AG08396 (cell line): ENCODE results near the gene FIGLA.

Experiments
- DNase-seq: peaks from one replicate; pipeline ENCODE4 v3.0.0; 2012; ENCODE audit warnings: low spot score, mixed read lengths

The FIGLA gene, protein sequence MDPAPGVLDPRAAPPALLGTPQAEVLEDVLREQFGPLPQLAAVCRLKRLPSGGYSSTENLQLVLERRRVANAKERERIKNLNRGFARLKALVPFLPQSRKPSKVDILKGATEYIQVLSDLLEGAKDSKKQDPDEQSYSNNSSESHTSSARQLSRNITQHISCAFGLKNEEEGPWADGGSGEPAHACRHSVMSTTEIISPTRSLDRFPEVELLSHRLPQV

DNA sequence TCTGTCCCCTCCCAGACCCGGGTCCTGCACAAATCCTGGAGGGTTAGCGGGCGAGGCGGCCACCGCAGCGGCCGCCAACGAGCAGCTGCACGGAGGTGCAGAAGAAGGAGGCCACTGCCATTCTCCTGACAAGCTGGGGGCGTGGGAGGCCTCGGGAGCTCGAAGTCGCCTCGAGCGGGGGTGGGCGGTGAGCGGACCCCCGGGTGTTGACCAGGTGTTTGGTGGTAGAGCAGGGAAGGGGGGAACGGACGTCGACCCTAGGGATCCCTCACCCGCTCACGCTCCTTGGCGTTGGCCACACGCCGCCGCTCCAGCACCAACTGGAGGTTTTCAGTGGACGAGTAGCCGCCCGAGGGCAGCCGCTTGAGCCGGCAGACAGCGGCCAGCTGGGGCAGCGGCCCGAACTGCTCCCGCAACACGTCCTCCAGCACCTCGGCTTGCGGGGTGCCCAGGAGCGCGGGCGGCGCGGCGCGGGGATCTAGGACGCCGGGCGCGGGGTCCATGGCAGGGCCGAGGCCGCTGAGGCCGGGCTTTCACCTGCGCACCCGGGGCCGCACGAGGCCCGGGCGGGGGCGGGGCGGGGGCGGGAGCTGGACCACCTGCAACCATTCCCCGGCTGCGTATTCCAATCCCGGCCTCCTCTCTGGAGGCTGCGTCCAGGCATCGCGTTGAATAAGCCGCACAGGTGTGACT is at the start of gene FIGLA:
TSS of gene FIGLA (minus strand) at position 508 of the 693 bp plus-strand sequence. CDS start at position 503, 5 bp downstream.
- DNase-seq, result no peak

DNA sequence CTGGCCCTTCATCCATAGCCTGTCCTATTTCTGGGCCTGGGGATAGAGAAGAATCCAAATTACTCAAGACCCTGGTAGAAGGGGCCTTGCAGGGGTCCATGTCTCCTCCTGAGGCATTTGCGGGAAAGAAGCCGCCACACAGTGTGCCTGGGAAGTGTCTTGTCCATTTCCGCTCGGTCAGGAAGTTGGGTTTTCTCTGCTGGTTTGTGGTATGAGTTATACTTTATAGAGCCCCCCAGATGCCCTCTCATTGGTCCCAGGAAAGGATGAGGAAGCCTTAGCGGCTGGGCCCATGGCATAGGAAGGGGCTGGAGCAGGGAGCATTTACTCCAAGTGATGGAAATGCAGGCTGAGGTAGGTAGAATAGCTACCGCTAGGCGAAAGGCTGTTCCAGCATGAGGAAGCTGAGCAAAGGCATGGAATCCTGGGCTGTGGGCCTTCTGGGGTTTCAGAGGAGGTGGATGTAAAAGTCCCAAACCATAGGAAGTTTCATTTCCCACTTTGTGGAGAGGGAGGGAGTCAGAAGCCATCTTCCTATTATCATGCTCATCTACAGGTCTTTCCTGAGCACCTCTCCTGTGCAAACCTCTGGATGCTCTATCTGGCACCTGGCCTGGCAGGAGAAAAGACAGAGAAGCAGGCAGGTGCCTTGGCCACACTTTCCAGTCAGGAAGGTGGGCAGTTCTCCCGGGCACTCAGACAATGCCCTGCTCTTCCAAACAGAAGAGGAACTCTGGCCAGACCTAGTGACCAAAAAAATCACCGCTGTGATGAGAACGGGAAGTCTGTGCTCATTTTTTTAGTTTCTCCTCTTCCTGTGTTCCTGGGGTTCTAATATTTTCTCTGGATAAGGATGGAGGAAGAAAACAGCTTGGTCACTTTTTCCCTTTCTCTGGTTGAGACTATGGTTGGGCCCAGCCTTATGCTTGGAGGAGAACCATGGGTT is 47.8 kb upstream of the FIGLA start:
- DNase-seq, result no peak

DNA sequence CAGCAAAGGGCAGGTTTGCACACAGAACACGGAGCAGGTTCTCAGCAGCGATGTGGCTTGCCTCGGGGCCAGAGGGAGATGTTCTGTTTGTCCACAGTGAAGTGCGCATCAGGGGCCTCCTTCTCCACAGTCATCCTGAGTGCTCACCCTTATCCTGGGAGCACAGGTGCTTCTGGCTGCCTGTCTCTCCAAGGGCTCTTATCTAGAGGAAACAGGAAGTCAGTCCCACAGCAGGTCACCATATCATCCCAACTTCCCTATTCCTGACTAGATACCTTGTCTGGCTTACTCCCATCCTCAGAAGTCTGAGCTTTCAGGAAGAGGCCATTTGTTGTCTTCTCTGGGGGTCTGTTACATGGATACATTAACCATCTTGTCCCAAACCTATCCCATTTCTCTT is 45.2 kb upstream of the FIGLA start, which contains the start of gene CD207:
TSS of gene CD207 (minus strand) at position 174 of the 400 bp plus-strand sequence. CDS start at position 134, 40 bp downstream.
- no peak for DNase-seq

DNA sequence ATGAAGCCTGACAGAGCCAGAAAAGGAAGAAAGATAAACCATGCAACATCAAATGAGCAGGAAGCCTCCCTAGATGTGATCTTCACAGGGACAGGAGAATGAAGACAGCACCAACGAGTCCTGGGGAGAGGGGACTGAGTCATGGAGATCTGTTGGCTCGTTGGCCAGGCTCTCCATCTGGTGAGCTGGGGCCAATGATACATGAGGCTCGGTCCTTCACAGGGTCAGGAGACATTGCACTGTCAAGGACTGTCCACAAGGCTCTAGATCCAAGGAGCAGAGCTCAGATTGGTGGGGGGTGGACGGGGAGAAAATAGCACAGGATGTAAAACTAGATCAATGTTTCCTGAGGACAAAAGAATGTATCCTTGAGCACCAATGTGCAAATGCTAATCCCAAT is 44.4 kb upstream of the FIGLA start:
- DNase-seq, result no peak

DNA sequence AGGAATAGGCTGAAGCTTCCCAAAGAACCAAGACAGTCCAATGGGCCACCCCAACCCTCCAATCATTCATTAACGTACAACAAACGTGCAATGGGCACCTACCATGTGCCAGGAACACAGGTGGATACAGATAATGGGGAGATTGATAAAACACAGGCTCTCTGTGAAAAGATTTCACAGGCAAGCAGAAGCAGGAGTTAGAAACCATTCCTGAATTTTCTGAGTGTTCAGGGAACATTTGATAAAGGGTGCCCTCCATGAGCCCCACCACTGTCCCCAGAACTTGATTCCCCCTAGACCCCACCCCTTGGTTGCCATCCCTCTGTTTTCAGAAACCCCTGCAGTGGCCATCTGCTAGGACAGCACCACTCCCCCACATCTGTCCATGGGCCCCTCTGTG is 43.7 kb upstream of the FIGLA start:
- no peak for DNase-seq

DNA sequence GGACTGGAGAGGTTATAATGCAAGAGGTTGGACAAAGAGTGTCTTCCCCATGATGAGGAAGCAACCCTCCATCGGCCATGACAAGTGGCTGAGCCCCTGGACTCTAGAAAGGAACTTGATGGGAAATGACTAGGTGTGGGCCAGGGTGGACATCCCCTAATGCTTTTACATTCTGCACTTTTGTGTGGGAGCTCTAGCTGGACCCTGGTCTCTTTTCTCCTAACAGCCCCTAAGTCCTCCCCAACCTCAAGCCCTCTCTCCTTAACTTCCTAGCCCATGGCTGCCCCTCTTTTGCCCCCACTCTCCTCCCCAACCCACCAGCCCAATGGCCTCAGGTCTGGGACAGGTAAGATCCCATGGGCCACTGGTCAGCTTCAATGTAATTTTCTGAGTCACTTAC is 42.8 kb upstream of the FIGLA start:
- DNase-seq, result no peak

DNA sequence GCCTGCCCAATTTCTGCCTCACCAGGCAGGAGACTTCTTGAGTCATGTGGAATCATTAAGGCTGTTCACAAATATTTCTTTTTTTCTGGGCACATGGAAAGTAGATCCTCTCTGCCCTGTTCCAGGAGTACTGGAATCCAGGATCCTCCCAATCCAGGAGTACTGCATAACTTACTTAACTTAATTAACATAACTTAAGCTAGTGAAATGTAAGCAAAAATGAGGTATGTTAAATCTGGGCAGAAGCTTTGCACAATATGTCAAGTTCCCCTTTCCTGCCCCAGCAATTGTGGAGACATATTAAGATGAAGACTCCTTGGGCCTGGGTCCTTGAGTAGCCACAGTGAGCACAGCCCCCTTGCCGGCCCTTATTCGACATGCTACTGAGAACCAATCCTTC is 41.9 kb upstream of the FIGLA start:
- no peak for DNase-seq

DNA sequence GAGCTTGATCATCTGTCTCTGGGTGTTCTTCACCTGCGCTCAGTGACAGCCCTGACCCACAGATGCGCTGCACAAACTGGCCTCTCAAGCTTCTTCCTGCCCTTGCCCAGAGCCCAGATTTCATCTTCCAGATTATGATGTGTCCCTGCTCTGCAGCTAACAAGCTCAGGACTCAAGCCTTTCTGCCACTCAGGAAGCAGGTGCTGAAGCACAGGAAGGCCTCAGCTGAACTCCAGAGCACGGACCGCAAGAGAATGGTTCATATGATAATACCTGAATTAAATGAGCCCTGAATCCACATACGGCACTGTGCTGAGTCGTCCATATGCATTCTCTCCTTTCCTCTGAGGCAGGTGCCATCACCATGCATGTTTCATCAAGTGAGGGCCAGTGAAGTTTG is 41.4 kb upstream of the FIGLA start:
- DNase-seq, result no peak

DNA sequence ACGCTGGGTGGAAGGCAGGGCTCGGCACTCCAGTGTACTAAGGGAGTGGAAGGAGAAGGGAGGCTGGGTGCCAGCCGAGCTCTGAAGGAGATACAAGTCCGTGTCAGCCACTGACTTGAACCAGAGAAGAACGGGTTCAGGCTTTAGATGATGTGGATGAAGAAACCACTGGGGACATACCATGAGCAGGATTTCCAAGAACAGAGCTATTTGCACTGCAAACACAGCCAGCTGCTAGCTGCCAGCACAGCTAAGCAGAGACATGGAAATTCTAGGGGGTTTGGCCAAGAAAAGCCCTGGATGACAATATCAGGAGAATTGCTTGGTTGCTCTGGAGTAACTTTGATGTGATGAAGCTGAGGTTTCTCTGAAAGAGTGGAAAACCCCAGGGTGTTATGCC is 39.9 kb upstream of the FIGLA start:
- no peak for DNase-seq

DNA sequence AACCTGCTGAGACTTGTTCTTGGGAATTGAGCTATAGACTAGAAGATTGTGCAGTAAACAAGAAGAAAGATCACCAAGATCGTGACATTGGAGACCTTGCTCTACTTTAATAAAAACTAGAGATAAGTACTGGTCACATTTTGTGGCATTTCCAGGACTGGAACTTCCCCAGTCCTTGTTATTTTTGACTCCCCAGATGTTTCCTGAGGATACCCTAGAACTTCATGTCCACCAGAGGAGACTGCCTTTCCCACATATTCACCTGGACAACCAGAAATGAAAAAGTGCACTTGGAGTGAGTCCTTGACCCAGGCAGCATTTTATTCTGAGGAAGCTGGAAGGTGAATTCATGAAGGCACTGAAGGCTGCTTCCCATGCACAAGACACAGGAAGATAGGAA is 39.5 kb upstream of the FIGLA start:
- no peak for DNase-seq

DNA sequence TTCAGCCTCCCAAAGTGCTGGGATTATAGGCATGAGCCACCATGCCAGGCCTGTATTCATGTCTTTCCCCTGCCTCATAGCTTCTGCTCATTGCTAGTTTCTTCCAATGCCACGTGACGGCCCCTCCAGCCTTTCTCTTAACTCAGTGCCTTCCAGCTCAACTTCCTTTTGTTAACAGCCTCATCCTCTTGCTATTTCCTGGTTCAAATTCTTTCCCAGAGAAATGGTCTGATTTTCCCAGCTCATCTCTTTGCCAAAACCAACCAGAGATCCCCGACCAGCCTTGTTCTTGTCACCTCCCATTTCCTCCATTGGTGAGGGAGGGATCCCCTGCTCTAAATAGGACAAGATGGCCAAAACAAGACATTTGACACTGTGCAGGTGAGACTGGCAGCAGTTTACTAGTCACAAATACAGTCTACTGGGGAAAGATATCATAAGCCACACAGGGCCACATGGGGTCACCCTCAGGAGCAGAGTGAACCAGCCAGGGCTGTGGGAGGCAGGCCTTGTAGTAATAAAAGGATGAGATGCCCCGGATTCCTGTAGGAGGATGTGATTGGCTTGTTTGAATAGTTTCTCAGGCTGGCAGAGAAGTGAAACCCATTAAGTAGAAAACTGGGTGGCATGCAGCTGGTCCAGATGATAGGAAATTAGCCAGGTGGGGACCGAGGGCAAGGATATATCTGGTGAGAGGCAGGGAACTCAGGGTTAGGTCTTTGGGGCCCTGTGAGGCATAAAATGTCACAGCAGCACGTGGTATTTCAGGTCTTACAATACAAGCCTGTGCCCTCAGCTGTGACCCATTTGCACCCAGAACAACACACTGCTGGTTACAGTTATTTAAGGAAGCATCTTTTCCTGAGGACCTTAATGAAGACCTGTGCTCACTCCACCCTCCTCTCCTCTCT is 38.7 kb upstream of the FIGLA start:
- DNase-seq, result no peak

DNA sequence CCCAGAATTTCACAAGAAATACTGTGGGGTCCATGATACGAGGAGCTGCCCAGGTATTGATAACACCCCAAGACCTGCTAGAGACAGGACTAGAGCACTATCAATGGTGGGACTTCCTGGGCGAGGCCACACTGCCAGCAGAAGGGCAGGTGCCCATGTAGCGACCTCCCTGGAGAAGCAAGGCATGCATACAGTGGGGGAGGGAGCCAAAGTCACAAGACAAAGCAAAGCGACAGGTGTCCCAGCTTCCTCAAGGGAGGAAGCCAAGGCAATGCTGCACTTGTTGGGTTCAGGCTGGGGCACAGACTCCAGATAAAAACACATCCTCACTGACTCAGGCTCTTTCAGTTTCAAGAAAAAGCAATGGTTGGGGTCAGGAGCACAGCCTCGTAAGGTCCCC is 37.7 kb upstream of the FIGLA start:
- no peak for DNase-seq

DNA sequence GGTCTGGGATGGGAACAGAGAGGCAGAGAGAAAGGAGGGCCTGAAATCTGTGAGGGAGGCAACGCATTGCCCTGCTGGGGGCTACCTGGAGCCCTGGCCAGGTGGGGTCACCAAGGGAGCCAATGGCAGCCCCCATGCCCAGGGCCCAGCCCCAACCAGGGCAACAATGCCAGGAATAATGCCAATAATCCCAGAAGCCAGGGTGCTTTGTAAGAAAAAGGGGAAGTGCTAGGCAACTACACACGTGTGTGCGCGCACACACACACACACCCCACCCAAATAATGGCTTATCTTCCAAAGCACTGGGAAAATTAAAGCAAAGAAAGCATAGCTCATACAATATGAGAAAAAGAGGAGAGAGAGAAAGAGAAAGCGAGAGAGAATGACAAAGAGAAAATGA is 36.9 kb upstream of the FIGLA start:
- no peak for DNase-seq

DNA sequence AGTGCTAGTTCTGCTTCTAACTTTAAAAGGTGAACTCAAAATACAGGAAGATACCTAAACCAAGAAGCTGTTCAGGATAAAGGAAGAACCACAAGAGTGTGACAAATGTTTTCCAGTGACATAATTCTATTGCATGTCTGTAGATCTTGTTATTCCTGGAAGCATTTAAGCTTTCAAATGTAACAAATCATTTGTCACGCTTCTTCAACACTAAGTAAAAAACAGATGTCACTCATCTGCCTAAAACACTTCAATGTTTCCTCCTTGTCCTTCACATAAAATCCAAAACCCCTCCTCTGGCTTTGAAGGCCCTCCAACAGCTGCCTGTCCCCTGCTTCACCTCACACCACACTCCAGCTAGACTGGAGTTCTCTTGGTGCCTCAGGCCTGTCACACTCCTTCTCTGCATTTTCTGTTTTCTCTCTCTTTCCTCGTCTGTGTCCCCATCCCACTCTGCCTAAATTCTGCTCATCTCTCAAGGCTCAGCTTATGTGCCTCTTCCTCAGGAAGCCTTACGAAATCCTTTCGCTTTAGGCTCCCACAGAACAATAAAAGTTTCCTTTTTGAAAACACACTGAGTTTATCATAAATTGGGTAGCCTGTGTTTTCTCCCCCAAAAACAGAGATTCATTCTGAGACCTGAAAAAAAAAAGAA is 36.4 kb upstream of the FIGLA start:
- no peak for DNase-seq

DNA sequence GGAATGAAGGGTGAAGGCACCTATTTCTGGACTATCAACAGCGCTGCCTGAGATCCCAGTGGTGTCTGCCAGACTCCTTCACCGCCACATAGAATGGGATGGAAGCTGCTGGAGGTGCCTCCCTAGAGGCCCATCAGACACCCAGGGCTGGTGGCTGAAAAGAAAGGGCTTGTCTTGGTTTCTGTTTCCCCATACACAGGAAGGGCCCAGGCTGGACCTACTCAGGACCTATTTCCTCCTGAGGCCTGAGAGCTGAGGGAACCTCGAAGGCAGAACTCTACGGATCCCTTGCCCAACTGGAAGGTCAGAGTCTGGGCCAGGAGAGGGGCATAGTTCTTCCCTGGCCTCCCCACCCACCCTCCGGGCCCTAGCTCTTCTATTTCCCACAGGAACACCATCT is 32.8 kb upstream of the FIGLA start:
- no peak for DNase-seq

DNA sequence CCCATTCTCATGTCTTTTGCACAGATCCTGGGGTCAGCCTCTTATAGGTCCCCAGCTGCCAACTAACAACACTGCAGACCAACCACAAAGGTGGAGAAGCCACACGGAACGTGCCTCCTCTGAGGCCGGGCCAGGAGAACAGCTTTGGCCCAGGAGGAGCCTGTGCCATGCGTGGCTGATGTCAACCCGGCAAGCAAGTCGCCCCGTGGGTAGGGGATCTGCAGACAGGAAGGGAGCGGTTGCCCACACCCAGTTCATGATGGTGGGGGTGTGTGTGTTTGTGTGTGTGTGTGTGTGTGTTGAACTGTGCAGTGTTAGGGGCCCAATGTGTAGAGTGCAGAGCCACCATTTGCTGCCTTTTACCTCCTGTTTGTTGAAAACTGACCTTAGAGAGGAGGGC is 32.4 kb upstream of the FIGLA start:
- no peak for DNase-seq

DNA sequence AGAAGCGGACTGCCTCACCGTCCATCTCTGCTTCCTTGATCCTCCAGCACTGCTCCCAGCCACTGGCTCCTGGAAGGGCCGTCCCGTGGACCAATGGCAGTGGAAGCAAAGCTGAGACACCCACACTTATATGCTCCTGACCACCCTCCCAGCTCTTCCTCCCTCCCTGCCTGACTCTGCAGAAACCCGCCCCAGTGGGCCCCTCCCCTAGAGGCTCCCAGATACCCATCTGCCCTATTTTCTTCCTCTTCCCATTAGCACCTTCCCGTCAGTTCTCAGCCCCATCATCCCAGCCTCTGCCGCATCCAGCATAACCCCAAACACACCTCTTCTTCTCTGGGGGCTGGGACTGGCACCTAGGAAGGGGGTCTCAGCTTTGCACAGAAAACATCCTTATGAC is 30.1 kb upstream of the FIGLA start, which contains the start of gene CLEC4F:
TSS of gene CLEC4F (minus strand) at position 101 of the 400 bp plus-strand sequence. CDS start at position 25, 76 bp downstream.
- DNase-seq, result no peak

DNA sequence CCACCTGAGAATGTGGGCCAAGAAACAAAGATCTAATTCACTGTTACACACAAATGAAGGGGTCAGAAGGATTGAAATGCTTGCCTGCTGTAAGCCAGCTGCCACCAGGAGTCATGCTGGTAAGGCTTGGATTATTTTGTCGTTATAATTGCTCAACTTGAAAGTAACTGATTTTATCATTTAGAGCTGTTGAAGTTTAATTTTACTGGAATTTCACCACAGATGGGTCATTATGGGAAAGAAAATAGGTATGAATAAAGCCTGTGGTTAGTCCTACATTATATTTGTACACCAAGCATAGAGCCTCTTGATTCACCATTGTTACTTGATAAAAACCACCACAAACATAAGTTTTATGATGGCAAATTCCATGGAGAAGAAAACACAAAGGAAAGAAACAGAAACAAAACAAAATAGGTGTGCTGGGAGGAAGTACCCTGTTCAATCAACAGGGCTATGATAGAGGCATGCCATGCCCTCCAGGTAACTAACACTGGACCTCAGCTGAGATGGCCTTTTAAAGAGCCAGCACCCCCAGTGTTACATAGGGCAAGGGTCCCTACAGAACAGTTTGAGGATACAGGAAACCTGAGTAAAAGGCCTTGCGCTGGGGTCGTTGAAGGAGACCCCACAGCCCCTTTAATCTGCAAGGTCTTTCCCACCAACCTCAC is 27.0 kb upstream of the FIGLA start:
- DNase-seq, result no peak

DNA sequence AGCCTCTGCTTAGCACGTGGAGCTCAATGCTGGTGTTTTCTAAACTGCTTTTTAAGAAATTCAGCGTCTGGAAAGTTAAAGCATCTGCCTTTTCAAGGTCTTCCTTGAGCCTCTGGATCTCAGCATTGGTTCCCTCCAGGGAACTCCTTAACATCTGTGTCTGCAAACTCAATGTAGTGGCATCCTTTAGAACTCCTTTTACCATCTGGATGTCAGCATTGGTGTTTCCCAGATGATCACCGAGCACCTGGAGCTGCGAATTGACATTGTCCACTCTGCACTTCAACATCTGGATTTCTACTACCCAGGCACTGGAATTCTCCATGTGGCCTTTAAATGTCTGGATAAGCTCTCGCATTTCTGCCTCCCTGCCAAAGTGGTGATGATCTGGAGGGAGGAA is 26.3 kb upstream of the FIGLA start:
- DNase-seq, result no peak
